Measurements from ENCODE around the gene CARNS1. TPM values are rescaled to one million over a fixed set of nuclear protein-coding genes. Genes with fewer than 3 reads are reported as not detected.

The CARNS1 gene
- total and polyA plus RNA-seq, 8 donors: 0.29 to 33.3 (median 2.9) TPM

DNA sequence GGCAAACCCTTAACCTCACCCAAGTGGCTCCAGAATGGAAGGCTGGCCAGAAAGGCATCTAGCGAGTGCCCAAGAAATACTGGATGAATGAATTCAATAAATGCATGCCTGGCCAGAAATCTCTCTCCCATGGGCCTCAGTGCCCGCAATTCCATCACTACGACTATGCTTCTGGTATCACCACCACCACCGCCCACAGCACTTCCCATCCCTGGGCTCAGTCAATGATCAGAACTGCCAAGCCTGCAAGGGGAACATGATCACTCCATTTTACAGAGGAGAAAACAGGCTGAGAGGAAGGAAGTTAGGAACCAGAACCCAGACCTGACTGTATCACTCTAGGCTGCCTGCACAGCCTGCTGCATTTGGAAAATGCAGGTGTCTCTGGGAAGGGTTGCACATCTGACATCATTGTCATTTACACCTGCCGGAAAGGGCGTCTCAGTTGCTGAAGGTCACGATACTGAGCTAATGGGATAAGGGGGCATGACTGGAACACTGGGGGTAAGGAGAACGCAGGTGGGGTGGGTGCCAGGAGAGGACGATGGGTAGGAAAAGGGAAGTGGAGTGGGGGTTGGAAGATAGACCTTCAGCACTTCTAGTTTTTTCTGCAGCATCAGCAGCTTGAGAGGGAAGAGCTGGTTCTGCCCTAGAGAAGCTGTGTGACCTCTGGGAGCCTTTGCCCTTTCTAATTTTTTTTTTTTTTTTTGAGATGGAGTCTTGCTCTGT is 33.8 kb downstream of the CARNS1 start:
- no peak overlapping the region for H3K4me3 ChIP-seq
- 63 to 83% (median 72%) methylated on average over 9 of the region's 9 CpGs for WGBS, 5 donors
- H3K27ac ChIP-seq: no peak overlapping the region
- TF ChIP-seq, protein P1, sequence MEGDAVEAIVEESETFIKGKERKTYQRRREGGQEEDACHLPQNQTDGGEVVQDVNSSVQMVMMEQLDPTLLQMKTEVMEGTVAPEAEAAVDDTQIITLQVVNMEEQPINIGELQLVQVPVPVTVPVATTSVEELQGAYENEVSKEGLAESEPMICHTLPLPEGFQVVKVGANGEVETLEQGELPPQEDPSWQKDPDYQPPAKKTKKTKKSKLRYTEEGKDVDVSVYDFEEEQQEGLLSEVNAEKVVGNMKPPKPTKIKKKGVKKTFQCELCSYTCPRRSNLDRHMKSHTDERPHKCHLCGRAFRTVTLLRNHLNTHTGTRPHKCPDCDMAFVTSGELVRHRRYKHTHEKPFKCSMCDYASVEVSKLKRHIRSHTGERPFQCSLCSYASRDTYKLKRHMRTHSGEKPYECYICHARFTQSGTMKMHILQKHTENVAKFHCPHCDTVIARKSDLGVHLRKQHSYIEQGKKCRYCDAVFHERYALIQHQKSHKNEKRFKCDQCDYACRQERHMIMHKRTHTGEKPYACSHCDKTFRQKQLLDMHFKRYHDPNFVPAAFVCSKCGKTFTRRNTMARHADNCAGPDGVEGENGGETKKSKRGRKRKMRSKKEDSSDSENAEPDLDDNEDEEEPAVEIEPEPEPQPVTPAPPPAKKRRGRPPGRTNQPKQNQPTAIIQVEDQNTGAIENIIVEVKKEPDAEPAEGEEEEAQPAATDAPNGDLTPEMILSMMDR (IDR thresholded peaks at IDR 0.05): no peak
- TF ChIP-seq EP300 (IDR thresholded peaks at IDR 0.05) (no peak), POLR2A (IDR thresholded peaks at IDR 0.05) (no peak), POLR2AphosphoS5 (IDR thresholded peaks at IDR 0.05) (no peak)
- no peaks in the 10 kb centered on the region for H3K9me3 ChIP-seq
- DNase-seq: no peak
- no peaks in the 10 kb centered on the region for H3K36me3 ChIP-seq
- H3K27me3 ChIP-seq: no peaks in the 10 kb centered on the region
- intact Hi-C loops (cut with DNase I; ENCODE audit: low total_unique reads): no loop called here
- peaks cover 4 to 29% (median 18%) of the 10 kb centered on the region in 4 donors for H3K4me1 ChIP-seq

- intact Hi-C loops (cut with DNase I; ENCODE audit: low total_unique reads): no loop called here
- Histone ChIP-seq H3K27me3 (no peaks in the 10 kb centered on the region), H3K4me1 (peaks cover 0 to 15% (median 10%) of the 10 kb centered on the region in 4 donors), H3K4me3 (no peak overlapping the region), H3K9me3 (no peaks in the 10 kb centered on the region), H3K27ac (peak overlapping the region in 1 of 5 donors; percentile 80), H3K36me3 (no peaks in the 10 kb centered on the region)
- no peak for TF ChIP-seq POLR2AphosphoS5 (IDR thresholded peaks at IDR 0.05)
- no peak for TF ChIP-seq EP300 (IDR thresholded peaks at IDR 0.05)
- TF ChIP-seq, protein P1 (IDR thresholded peaks at IDR 0.05): no peak
- no peak for TF ChIP-seq POLR2A (IDR thresholded peaks at IDR 0.05)
- no peak for DNase-seq
- WGBS, 5 donors: 86 to 94% (median 92%) methylated on average over 16 to 25 of the region's 25 CpGs
Observed at GRCh38 chr11:67450796-67451657, 35.5 kb downstream of the CARNS1 start.

DNA sequence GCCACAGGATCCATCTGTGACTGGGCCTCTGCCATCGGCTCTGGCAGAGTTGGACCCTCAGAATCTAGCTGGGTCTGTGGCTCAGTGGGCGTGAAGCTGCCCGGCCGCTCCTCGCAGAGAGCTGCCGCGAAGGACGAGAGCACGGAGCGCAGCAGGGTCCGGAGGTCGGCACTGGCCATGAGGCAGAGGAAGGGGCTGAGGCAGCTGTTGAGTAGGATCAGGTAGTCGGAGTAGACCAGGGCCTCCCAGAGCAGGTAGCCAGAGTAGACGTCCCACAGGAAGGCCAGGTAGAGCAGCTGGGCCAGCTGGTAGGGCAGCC is 36.1 kb downstream of the CARNS1 start:
- TF ChIP-seq EP300 (IDR thresholded peaks at IDR 0.05) (no peak), POLR2A (IDR thresholded peaks at IDR 0.05) (no peak)

DNA sequence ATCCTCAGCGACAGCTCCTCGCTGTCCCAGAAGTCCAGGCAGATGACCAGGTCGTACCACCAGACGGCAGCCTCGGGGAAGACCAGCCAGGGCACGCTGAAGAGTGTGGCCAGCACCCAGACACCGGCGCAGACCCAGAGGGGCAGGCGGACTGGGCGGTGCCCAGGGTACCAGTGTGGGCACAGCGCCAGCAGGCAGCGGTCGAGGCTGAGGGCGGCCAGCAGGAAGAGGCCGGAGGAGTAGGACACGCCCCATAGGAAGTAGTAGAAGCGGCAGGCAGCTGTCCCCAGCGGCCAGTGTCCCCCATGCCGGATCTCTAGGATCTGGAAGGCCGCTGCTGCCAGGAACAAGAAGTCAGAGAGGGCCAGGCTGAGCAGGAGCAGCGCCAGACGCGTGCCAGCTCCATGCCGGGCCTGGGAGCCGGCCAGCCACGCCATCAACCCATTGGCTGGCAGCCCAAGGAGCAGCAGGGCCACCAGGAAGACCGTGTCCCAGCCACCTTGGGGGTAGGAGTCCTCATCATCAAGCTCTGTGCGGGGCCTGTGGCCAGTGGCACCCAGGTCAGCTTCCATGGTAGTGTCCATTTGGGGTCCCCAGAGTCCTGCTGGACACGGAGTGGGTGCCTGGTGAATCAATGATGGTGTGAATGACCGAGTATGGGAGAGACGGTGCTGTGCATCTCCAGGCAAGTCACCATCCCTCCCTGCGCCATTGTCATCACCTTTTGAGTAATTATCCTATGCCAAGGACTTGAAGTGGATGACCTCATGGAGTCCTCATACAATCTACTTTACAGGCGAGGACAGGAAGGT is 36.9 kb downstream of the CARNS1 start, which contains the start of gene GPR152:
Gene GPR152 (minus strand): TSS at position 589 of the 812 bp plus-strand sequence. CDS start 5 bp downstream, at position 584.
- WGBS, 5 donors: 46 to 70% (median 56%) methylated on average over 13 to 33 of the region's 33 CpGs
- H3K36me3 ChIP-seq: no peaks in the 10 kb centered on the region
- TF ChIP-seq POLR2A (IDR thresholded peaks at IDR 0.05) (no peak), POLR2AphosphoS5 (IDR thresholded peaks at IDR 0.05) (peak in 1 of 3 donors; percentile 9)
- TF ChIP-seq, protein P1 (IDR thresholded peaks at IDR 0.05): peak in 3 of 7 experiments; percentile 13 to 27 (median 25)
- H3K27ac ChIP-seq: peak within 1 kb of the TSS; percentile 35 to 80 (median 64)
- no peaks in the 10 kb centered on the region for H3K27me3 ChIP-seq
- peak in 1 of 2 donors; percentile 81 for DNase-seq
- intact Hi-C loops (cut with DNase I; ENCODE audit: low total_unique reads): no loop called here
- peaks cover 0 to 15% (median 10%) of the 10 kb centered on the region in 4 donors for H3K4me1 ChIP-seq
- H3K9me3 ChIP-seq: no peaks in the 10 kb centered on the region
- peak within 1 kb of the TSS in 3 of 4 donors; percentile 2 to 25 (median 22) for H3K4me3 ChIP-seq

More for the DNA sequence above, 36.1 kb downstream of the CARNS1 start:
- peak overlapping the region; percentile 35 to 80 (median 64) for H3K27ac ChIP-seq
- no peak for DNase-seq
- peaks cover 0 to 15% (median 10%) of the 10 kb centered on the region in 4 donors for H3K4me1 ChIP-seq
- H3K36me3 ChIP-seq: no peaks in the 10 kb centered on the region
- H3K9me3 ChIP-seq: no peaks in the 10 kb centered on the region
- 88 to 90% (median 90%) methylated on average over 14 of the region's 14 CpGs; no CpG with 5 or more reads in 1 of the 5 donors for WGBS, 5 donors
- intact Hi-C loops (cut with DNase I; ENCODE audit: low total_unique reads): no loop called here
- no peaks in the 10 kb centered on the region for H3K27me3 ChIP-seq
- H3K4me3 ChIP-seq: no peak overlapping the region

All from stomach (tissue), 9 donors.